Brain microvascular endothelial cell (primary cell): ENCODE results near the gene UNC13C.

ENCODE experiments used
- DNase-seq: peaks from one replicate; pipeline ENCODE4 v3.0.0-alpha.2; 2020
- H3K27ac ChIP-seq: fragments of 250-450 bp; sonication (Bioruptor Pico); 2 replicates; pipeline ENCODE4 v1.5.1; 2020; ENCODE audit warnings: mild to moderate bottlenecking, moderate library complexity
- H3K27me3 ChIP-seq: fragments of 250-450 bp; sonication (Bioruptor Pico); replicated peaks from 2 replicates; pipeline ENCODE4 v1.5.1; 2020; ENCODE audit warnings: mild to moderate bottlenecking
- H3K36me3 ChIP-seq: fragments of 250-450 bp; sonication (Bioruptor Pico); replicated peaks from 2 replicates; pipeline ENCODE4 v1.5.1; 2020; ENCODE audit warnings: mild to moderate bottlenecking
- H3K4me3 ChIP-seq: 2 replicates; pipeline ENCODE4 v1.5.1; 2011; ENCODE audit warnings: low read depth, mild to moderate bottlenecking, control low read depth, low read length, moderate library complexity
- in situ Hi-C: cut with HindIII; loops from 2 replicates; pipeline ENCODE4 v1.10.0; 2017; ENCODE audit warnings: low sequenced_read_pairs, low pct_ligation_motif_present
- TF ChIP-seq, protein P1 (sequence below): IDR thresholded peaks from 2 replicates; pipeline ENCODE4 v1.5.1; 2011; ENCODE audit warnings: low read depth, mild to moderate bottlenecking, moderate library complexity, low read length, control low read depth, inconsistent platforms; ENCODE audit errors: missing control alignments

Gene UNC13C

DNA sequence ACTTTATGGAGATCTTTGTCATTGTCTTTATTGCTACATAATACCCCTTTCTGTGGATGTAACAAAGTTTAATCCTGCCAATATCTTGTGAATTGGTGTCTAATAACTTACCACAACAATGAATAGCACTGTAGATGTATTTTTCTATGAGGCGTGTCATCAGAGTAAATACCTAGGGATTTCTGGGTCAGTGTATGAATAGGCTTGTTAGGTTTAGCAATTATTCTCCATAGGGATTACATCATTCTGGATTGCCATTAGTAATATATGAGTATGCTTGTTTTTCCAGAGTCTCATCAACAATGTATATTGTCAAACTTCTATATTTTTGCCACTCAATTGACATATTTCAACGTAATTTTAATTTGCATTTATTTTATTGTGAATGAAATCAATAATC lies 67.9 kb downstream of the UNC13C start:
- Histone ChIP-seq H3K27ac (no peak overlapping the region), H3K4me3 (no peak overlapping the region), H3K27me3 (no peaks in the 10 kb centered on the region), H3K36me3 (no peaks in the 10 kb centered on the region)
- in situ Hi-C loops = no loop called here
- no peak for DNase-seq
- TF ChIP-seq, protein P1, sequence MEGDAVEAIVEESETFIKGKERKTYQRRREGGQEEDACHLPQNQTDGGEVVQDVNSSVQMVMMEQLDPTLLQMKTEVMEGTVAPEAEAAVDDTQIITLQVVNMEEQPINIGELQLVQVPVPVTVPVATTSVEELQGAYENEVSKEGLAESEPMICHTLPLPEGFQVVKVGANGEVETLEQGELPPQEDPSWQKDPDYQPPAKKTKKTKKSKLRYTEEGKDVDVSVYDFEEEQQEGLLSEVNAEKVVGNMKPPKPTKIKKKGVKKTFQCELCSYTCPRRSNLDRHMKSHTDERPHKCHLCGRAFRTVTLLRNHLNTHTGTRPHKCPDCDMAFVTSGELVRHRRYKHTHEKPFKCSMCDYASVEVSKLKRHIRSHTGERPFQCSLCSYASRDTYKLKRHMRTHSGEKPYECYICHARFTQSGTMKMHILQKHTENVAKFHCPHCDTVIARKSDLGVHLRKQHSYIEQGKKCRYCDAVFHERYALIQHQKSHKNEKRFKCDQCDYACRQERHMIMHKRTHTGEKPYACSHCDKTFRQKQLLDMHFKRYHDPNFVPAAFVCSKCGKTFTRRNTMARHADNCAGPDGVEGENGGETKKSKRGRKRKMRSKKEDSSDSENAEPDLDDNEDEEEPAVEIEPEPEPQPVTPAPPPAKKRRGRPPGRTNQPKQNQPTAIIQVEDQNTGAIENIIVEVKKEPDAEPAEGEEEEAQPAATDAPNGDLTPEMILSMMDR = no peak

DNA sequence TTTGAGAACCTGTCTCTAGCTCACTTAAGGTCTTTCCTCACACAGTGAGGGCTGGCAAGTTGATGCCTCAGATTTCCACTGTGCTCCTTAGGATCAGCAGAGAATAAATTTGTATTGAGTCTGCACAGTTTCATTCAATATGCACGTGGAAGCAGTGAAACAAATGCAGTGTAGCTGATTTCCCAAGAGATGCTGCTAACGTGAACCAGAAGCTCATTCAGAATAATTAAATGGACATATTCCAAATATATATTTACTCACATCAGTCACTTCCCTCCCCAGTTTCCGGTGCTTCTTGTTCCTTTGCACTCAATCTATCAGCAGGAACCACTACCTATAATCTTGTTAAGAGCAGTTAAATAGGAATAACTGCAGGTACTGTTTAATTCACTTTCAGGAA lies 86.1 kb downstream of the UNC13C start:
- TF ChIP-seq, protein P1 = no peak
- in situ Hi-C loops = no loop called here

DNA sequence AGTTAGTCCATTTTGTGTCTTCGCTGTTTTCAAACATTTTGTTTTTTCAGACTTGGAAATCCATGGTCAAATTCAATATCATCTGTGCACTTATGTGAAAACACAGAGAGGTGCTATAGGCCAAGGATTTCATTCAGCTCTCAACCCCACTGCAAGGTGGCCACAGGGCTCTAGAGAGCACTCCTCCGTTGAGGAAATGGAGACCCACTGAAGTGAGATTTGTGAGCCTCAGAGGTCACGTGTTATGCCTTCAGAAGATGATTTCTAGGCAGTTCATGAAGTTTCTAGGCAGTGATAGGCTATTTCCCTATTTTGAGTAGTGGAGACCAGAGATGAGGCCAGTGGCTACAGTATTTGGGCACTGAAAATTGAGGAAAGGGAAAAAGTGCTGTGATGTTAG lies 88.2 kb downstream of the UNC13C start:
- in situ Hi-C loops = no loop called here
- TF ChIP-seq, protein P1 = no peak
- Histone ChIP-seq H3K4me3 (no peak overlapping the region), H3K27me3 (no peaks in the 10 kb centered on the region), H3K27ac (no peak overlapping the region), H3K36me3 (no peaks in the 10 kb centered on the region)
- no peak for DNase-seq

More for the DNA sequence above, 86.1 kb downstream of the UNC13C start:
- H3K27me3 ChIP-seq = no peaks in the 10 kb centered on the region
- no peak overlapping the region for H3K27ac ChIP-seq
- no peak for DNase-seq
- no peaks in the 10 kb centered on the region for H3K36me3 ChIP-seq
- H3K4me3 ChIP-seq = no peak overlapping the region

DNA sequence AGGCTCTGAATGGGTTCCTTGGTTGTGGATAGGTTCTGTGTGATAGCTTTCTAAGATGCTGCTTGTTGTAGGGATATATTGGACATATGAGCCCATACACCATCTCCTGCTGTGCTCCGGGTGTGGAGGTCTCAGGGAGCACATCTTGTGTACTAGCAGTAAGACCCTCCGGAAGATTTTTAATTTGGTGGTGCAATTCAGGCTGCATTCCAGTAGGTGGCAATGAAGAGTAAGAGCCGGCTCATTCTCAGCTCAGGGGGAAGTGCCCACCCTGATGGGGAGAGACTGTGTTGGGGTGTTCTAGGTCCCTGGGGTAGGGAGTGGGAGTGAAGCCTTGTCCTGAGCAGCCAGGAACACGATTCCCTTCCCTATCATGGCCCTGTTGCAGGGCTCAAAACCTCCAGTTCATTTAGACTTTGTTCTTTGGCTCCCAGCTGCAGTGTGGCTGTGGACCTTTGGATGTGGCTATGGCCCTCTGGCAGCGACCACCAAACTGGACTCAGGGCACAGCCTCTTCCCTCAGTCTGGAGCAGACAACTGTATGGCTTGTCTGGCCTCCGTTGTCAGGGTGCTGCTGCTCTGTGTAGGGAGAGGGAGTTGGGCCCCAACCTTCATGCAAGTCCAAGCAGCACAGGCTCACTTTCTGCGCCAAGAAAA lies 104.7 kb downstream of the UNC13C start:
- no peak overlapping the region for H3K27ac ChIP-seq
- H3K27me3 ChIP-seq = no peaks in the 10 kb centered on the region
- TF ChIP-seq, protein P1 = peak; percentile 75
- H3K36me3 ChIP-seq = no peaks in the 10 kb centered on the region
- H3K4me3 ChIP-seq = no peak overlapping the region
- peak; percentile 2 for DNase-seq
- in situ Hi-C loops = no loop called here

DNA sequence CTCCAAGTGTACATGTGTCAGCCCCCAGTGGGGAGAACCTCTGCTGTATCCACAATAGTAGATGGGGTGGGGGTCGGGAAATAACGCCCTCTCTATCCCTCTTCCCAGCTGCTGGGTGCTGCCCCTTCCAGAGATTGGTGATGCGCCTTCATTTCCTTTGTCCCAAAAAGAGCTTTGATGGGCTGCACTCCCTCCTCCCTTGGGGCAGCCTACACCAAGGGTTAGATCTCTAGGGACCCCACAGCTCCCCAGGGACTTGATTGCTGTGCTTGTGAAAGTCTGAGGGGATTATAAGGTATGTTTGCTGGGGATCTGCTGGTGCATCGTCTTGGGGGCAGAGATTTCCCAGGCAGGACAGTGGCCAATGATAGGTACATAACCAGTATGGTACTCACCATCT lies 105.3 kb downstream of the UNC13C start:
- in situ Hi-C loops = no loop called here
- no peak overlapping the region for H3K4me3 ChIP-seq
- H3K36me3 ChIP-seq = no peaks in the 10 kb centered on the region
- no peak overlapping the region for H3K27ac ChIP-seq
- no peaks in the 10 kb centered on the region for H3K27me3 ChIP-seq
- no peak for DNase-seq
- TF ChIP-seq, protein P1 = no peak

DNA sequence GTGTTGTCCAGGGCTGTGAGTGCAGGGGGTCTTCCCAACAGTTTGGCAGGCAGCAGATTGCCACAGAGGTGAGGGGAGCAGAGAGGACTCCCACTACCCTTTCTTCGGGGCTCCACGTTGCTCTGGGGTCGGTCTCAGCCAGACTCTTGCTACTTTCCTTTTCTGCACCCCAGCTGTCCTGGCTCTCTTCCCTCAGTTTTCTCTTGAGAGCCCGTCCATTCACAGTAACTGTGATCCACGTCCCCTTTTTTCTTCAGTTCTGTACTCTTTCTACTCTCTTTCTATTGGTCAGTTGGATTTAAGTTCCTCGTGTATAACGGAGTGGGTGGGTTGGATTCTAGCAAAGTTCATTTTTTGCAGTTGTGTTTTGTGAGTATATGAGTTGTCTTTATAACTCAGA lies 105.8 kb downstream of the UNC13C start:
- TF ChIP-seq, protein P1 = no peak
- DNase-seq = no peak
- H3K27ac ChIP-seq = no peak overlapping the region
- in situ Hi-C loops = no loop called here
- no peak overlapping the region for H3K4me3 ChIP-seq
- no peaks in the 10 kb centered on the region for H3K36me3 ChIP-seq
- no peaks in the 10 kb centered on the region for H3K27me3 ChIP-seq
